ENCODE data around the gene CNTRL.

- TF ChIP-seq CTCF (IDR thresholded peaks at IDR 0.05; ENCODE audit: low read depth, low read length, poor library complexity, severe bottlenecking) (no peak), EZH2phosphoT487 (IDR thresholded peaks at IDR 0.05; ENCODE audit: borderline replicate concordance, low read length) (no peak)
Measured at GRCh38 chr9:121029469-121029868, 45.3 kb upstream of the CNTRL start.
